ENCODE data around the gene ENPP6. TPM values are rescaled to one million over a fixed set of nuclear protein-coding genes. Genes with fewer than 3 reads are reported as not detected.

ENPP6 gene
- total RNA-seq, 4 donors from 2014 or later = 0.47 to 1.7 (median 1.2) TPM

DNA sequence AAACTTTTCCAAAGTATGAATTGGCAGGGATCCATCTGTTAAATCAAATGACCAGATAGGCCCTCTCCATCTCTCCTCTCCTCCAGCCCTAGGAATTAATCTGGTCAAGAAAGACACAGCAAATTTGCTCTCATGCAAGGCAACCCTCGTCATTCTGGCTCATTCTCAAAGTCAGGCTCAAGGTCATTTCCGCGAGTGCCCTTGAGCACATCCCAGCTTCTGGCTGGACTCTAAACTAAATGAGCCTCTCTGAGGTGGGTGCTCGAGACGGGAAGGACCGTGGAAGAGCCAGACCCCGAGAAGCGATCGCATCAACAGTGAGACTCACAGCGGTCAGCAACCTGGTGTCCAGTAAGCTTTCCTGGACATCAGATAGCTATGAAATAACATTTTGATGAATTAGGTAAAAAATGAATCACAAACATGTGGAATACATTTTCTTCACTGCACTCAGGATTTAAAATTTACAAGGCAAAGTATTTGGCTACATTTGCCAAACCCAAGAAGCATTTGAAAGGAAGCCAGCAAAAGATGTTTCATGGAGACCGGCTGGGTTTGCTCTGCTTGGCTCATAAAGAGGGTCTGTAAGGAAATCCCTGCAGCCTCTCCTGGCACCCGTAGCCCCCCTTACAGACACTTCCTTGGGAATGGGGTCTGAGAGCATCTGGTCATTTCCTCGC, 121.0 kb downstream of the ENPP6 start:
- Histone ChIP-seq H3K4me1 (peaks cover 0 to 36% (median 8%) of the 10 kb centered on the region in 3 donors), H3K4me3 (peak overlapping the region in 1 of 2 donors; percentile 39), H3K27me3 (no peaks in the 10 kb centered on the region), H3K36me3 (no peaks in the 10 kb centered on the region), H3K9me3 (no peaks in the 10 kb centered on the region), H3K27ac (peak overlapping the region in 1 of 4 donors; percentile 26)
- ATAC-seq = no peak
- TF ChIP-seq, protein P1, sequence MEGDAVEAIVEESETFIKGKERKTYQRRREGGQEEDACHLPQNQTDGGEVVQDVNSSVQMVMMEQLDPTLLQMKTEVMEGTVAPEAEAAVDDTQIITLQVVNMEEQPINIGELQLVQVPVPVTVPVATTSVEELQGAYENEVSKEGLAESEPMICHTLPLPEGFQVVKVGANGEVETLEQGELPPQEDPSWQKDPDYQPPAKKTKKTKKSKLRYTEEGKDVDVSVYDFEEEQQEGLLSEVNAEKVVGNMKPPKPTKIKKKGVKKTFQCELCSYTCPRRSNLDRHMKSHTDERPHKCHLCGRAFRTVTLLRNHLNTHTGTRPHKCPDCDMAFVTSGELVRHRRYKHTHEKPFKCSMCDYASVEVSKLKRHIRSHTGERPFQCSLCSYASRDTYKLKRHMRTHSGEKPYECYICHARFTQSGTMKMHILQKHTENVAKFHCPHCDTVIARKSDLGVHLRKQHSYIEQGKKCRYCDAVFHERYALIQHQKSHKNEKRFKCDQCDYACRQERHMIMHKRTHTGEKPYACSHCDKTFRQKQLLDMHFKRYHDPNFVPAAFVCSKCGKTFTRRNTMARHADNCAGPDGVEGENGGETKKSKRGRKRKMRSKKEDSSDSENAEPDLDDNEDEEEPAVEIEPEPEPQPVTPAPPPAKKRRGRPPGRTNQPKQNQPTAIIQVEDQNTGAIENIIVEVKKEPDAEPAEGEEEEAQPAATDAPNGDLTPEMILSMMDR (IDR thresholded peaks at IDR 0.05) = no peak
- no peak for TF ChIP-seq POLR2AphosphoS5 (IDR thresholded peaks at IDR 0.05)
- no peak for TF ChIP-seq POLR2A (IDR thresholded peaks at IDR 0.05)
- no peak for TF ChIP-seq EP300 (IDR thresholded peaks at IDR 0.05)
- WGBS, 2 donors (ENCODE audit: low coverage in 1 of 2) = 21 to 86% methylated on average over 9 to 11 of the region's 13 CpGs

DNA sequence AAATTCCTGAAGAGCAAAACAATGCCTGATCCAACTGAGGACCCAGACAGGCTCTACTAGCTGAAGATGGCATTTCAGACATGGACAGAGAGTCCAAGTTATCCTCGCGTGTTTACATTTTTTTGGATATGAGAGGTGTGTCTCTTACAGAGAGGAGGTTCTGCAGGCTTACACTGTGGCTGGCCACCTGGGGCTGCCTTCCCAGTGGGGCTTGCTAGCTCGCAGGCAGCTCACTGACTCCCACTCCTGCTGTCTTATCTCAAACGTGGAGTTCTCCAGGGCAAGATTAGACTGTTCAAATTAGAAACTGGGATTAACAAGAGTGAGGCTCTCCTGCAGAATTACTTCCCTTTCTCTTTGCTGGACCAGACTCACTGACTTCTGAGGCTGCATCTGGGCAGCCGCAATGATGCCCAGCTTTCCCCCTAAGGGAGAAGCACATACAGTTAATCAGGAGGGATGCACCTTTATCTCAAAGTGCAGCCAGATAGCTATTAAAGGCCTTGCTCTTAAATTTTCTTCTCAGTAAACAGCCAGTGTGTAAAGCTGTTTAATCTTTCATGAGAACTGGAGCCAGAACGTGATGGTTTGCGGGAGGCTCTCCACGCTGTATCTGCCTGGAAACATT, 123.0 kb downstream of the ENPP6 start:
- Histone ChIP-seq H3K27ac (no peak overlapping the region), H3K27me3 (no peaks in the 10 kb centered on the region), H3K9me3 (no peaks in the 10 kb centered on the region), H3K4me3 (no peak overlapping the region), H3K36me3 (no peaks in the 10 kb centered on the region), H3K4me1 (peaks cover 0 to 24% (median 8%) of the 10 kb centered on the region in 3 donors)
- no peak for ATAC-seq
- WGBS, 2 donors (ENCODE audit: low coverage in 1 of 2) = 39 to 59% methylated on average over 5 to 6 of the region's 8 CpGs
- TF ChIP-seq, protein P1 (IDR thresholded peaks at IDR 0.05) = no peak
- no peak for TF ChIP-seq EP300 (IDR thresholded peaks at IDR 0.05)
- TF ChIP-seq POLR2AphosphoS5 (IDR thresholded peaks at IDR 0.05) = no peak
- TF ChIP-seq POLR2A (IDR thresholded peaks at IDR 0.05) = no peak

DNA sequence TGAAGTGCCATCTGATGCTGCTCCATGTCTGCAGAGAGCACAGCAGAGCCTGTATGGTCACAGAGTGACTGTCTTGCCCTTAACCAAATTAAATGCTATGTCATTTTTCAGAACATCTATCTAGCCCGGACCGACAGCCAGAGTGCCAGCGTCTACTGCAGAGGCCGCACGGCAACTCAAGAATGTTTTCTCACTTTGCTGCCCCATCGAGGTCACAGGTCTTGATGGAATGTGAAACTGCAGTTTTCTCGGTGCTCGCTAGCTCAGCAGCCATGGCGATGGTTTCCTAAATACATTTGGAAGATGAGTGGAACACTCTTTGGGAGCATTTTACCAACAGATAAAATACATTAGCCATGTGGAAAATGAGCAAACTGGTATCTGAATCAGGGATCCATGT, 125.7 kb downstream of the ENPP6 start:
- Histone ChIP-seq H3K27ac (no peak overlapping the region), H3K27me3 (no peaks in the 10 kb centered on the region), H3K4me1 (peaks cover 0 to 8% (median 4%) of the 10 kb centered on the region in 3 donors), H3K9me3 (peaks cover 0 to 9% (median 0%) of the 10 kb centered on the region in 3 donors), H3K36me3 (no peaks in the 10 kb centered on the region), H3K4me3 (no peak overlapping the region)
- TF ChIP-seq, protein P1 (IDR thresholded peaks at IDR 0.05) = no peak
- no peak for TF ChIP-seq EP300 (IDR thresholded peaks at IDR 0.05)
- TF ChIP-seq POLR2A (IDR thresholded peaks at IDR 0.05) = no peak
- no peak for TF ChIP-seq POLR2AphosphoS5 (IDR thresholded peaks at IDR 0.05)
- WGBS, 2 donors (ENCODE audit: low coverage in 1 of 2) = 87 to 93% methylated on average over 5 to 9 of the region's 9 CpGs
- ATAC-seq = no peak

DNA sequence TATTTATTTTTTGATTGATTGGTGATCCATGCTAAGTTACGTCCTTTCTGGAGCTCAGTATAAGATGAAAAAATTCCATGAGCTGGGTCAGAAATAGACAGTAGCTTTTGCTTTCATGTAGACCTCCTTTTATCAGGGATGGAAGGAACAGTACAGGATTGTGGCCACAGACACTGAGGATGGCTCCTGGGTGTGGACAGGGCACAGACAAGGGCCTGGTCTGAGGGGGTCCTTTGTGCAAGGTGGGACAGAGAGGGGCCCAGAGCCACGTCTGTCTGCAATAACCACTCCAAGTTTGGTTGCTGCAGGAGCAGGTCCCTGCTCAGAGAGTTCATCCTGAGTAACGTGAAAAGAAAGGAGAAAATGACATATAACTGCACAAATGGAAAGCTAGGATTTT, 127.1 kb downstream of the ENPP6 start:
- Histone ChIP-seq H3K9me3 (peaks cover 0 to 9% (median 0%) of the 10 kb centered on the region in 3 donors), H3K36me3 (no peaks in the 10 kb centered on the region), H3K27ac (no peak overlapping the region), H3K4me1 (no peaks in the 10 kb centered on the region), H3K4me3 (no peak overlapping the region), H3K27me3 (no peaks in the 10 kb centered on the region)
- TF ChIP-seq POLR2A (IDR thresholded peaks at IDR 0.05) = no peak
- TF ChIP-seq, protein P1 (IDR thresholded peaks at IDR 0.05) = no peak
- TF ChIP-seq POLR2AphosphoS5 (IDR thresholded peaks at IDR 0.05) = no peak
- TF ChIP-seq EP300 (IDR thresholded peaks at IDR 0.05) = no peak
- ATAC-seq = no peak
- 75 to 93% methylated on average over 2 to 3 of the region's 3 CpGs for WGBS, 2 donors (ENCODE audit: low coverage in 1 of 2)

DNA sequence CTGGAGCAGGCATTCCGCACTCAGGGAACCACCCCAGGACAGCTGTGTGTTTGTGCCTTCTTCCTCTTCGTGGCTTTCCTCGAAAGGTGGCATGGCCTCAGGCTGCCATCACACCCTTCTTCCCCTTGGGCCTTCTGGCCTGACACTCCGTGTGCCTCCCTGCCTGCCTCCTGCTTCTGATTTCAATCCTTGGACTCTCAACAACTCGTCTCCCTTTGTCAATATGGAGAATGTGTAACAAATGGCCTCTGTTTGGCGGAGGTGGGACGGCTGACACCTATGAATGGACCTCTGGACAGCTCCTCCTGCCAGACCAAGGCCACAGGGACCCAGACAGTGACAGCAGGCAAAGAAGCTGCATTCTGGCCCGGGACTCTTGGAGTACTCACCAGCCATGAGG, 137.0 kb downstream of the ENPP6 start:
- H3K4me3 ChIP-seq = no peak overlapping the region
- ATAC-seq = no peak
- no peaks in the 10 kb centered on the region for H3K4me1 ChIP-seq
- TF ChIP-seq, protein P1 (IDR thresholded peaks at IDR 0.05) = no peak
- TF ChIP-seq POLR2AphosphoS5 (IDR thresholded peaks at IDR 0.05) (no peak), POLR2A (IDR thresholded peaks at IDR 0.05) (no peak), EP300 (IDR thresholded peaks at IDR 0.05) (no peak)
- H3K9me3 ChIP-seq = no peaks in the 10 kb centered on the region
- H3K27me3 ChIP-seq = no peaks in the 10 kb centered on the region
- no peak overlapping the region for H3K27ac ChIP-seq
- no peaks in the 10 kb centered on the region for H3K36me3 ChIP-seq
- 50 to 73% methylated on average over 4 to 8 of the region's 8 CpGs for WGBS, 2 donors (ENCODE audit: low coverage in 1 of 2)
